ENCODE data around the gene TP53I13. TPM values are rescaled to one million over a fixed set of nuclear protein-coding genes. Genes with fewer than 3 reads are reported as not detected.

Gene TP53I13
- total RNA-seq, 1 experiment from 2014 or later = 123 TPM

- no peak for TF ChIP-seq REST (IDR thresholded peaks at IDR 0.05; ENCODE audit: insufficient read depth in 1 of 2, low read depth in 2 of 2, low read length in 1 of 2)
- no peak for TF ChIP-seq TCF7L2 (IDR thresholded peaks at IDR 0.05; ENCODE audit: low read depth, low read length)
- no peak for TF ChIP-seq SIN3A (IDR thresholded peaks at IDR 0.05; ENCODE audit: borderline replicate concordance, insufficient read depth, low read depth, low read length)
- no peak for TF ChIP-seq CTCF (IDR thresholded peaks at IDR 0.05)
- BruUV-seq (replicated peaks) = no TSS peak
- Histone ChIP-seq H3K4me3 (ENCODE audit: low read depth in 2 of 2, low read length in 2 of 2) (no peak overlapping the region), H3K27me3 (ENCODE audit: control insufficient read depth, insufficient read depth, low read length) (no peaks in the 10 kb centered on the region), H3K27ac (ENCODE audit: low read length) (no peak overlapping the region), H3K9me3 (ENCODE audit: control insufficient read depth, insufficient read depth, low read depth, low read length) (no peaks in the 10 kb centered on the region), H3K36me3 (ENCODE audit: control insufficient read depth, insufficient read depth, low read length) (peaks cover 30% of the 10 kb centered on the region), H3K4me1 (ENCODE audit: control insufficient read depth, insufficient read depth, low read length) (no peaks in the 10 kb centered on the region; the same call in 1 of the 2 replicates)
- intact Hi-C loops (cut with micrococcal nuclease; ENCODE audit: unreplicated experiment) = no loop called here
- ChIA-PET CTCF (no interaction called here), POLR2A (no interaction called here)
- in situ Hi-C loops (cut with HindIII; ENCODE audit: low pct_unique_long_range_greater_than_20kb, low sequenced_read_pairs) = no loop called here
- ATAC-seq = no peak
- no peak for DNase-seq (ENCODE audit: low read depth, low spot score)
Observed at GRCh38 chr17:29544066-29544465, 24.4 kb upstream of the TP53I13 start.

DNA sequence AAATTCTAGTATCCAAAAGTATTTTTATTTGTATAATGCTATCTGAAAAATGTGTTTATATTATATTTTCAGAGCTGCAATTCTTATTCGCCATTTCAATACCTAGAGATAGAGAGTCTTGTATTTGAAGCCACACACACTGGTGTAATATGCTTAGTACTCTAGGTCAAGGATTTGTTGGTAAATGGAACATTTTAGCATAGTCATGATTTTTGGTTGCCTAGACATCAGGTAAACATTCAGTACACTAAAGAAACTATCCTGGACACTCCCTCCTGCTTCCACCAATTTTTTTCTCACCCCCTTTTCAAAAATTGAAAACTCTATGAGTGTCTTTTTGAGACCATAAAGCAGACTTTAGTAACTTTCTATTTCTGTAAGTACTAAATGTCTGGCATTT is 22.4 kb upstream of the TP53I13 start:
- Histone ChIP-seq H3K36me3 (ENCODE audit: control insufficient read depth, insufficient read depth, low read length) (peaks cover 25% of the 10 kb centered on the region; the same call in 1 of the 2 replicates), H3K4me1 (ENCODE audit: control insufficient read depth, insufficient read depth, low read length) (no peaks in the 10 kb centered on the region; the same call in 1 of the 2 replicates), H3K9me3 (ENCODE audit: control insufficient read depth, insufficient read depth, low read depth, low read length) (no peaks in the 10 kb centered on the region), H3K27ac (ENCODE audit: low read length) (no peak overlapping the region), H3K4me3 (ENCODE audit: low read depth in 2 of 2, low read length in 2 of 2) (no peak overlapping the region), H3K27me3 (ENCODE audit: control insufficient read depth, insufficient read depth, low read length) (no peaks in the 10 kb centered on the region)
- no peak for DNase-seq (ENCODE audit: low read depth, low spot score)
- 0 out of 2 replicates have a peak, but pooled peaks have one; percentile 45 for ATAC-seq
- intact Hi-C loops (cut with micrococcal nuclease; ENCODE audit: unreplicated experiment) = no loop called here
- TF ChIP-seq CTCF (IDR thresholded peaks at IDR 0.05) (no peak), SIN3A (IDR thresholded peaks at IDR 0.05; ENCODE audit: borderline replicate concordance, insufficient read depth, low read depth, low read length) (no peak), REST (IDR thresholded peaks at IDR 0.05; ENCODE audit: insufficient read depth in 1 of 2, low read depth in 2 of 2, low read length in 1 of 2) (no peak), TCF7L2 (IDR thresholded peaks at IDR 0.05; ENCODE audit: low read depth, low read length) (no peak)
- in situ Hi-C loops (cut with HindIII; ENCODE audit: low pct_unique_long_range_greater_than_20kb, low sequenced_read_pairs) = no loop called here
- no TSS peak for BruUV-seq (replicated peaks)
- ChIA-PET POLR2A (no interaction called here), CTCF (no interaction called here)

Measured in Panc1 (cell line).